CD14-positive monocyte (primary cell): ENCODE measurements around the gene SRGAP1. TPM values are rescaled to one million over a fixed set of nuclear protein-coding genes. Genes with fewer than 3 reads are reported as not detected.

Experiments
- DNase-seq, 3 donors: peaks; one replicate each; pipeline ENCODE4 v3.0.0-alpha.2; 2011 to 2022
- H2AFZ ChIP-seq: 2 replicates; pipeline ENCODE4 v1.6.0; 2012; ENCODE audit warnings: mild to moderate bottlenecking, low read depth, low read length, inconsistent platforms; ENCODE audit not compliant: insufficient read depth, poor library complexity, severe bottlenecking
- H3K27ac ChIP-seq, 2 donors: 1 replicate in 1 of 2; 2 replicates in 1 of 2; pipeline ENCODE4 v1.5.1; 2012 to 2013; ENCODE audit warnings: low read length in 2 of 2, control low read depth in 1 of 2, inconsistent platforms in 1 of 2, low read depth in 1 of 2, mild to moderate bottlenecking in 1 of 2
- H3K27me3 ChIP-seq, 2 donors: one replicate each; pipeline versions ENCODE4 v1.6.0 to v1.6.1; 2011 to 2013; ENCODE audit warnings: low read length in 2 of 2; ENCODE audit not compliant: control insufficient read depth in 2 of 2, insufficient read depth in 2 of 2
- H3K36me3 ChIP-seq, 2 donors: replicated peaks in 1 of 2; 1 replicate in 1 of 2; 2 replicates in 1 of 2; pipeline versions ENCODE4 v1.5.1 to v1.6.1; 2012 to 2013; ENCODE audit warnings: low read length in 2 of 2, control low read depth in 1 of 2, inconsistent platforms in 1 of 2, mild to moderate bottlenecking in 1 of 2; ENCODE audit not compliant: insufficient read depth in 2 of 2, control insufficient read depth in 1 of 2
- H3K4me1 ChIP-seq, 2 donors: 1 replicate in 1 of 2; 2 replicates in 1 of 2; pipeline versions ENCODE4 v1.5.1 to v1.6.1; 2012 to 2013; ENCODE audit warnings: low read length in 2 of 2, control low read depth in 1 of 2, inconsistent platforms in 1 of 2, mild to moderate bottlenecking in 1 of 2, moderate library complexity in 1 of 2; ENCODE audit not compliant: insufficient read depth in 2 of 2, control insufficient read depth in 1 of 2
- H3K4me2 ChIP-seq: replicated peaks from 2 replicates; pipeline ENCODE3; 2012; ENCODE audit warnings: low read length, moderate library complexity, mild to moderate bottlenecking; ENCODE audit not compliant: poor library complexity, severe bottlenecking; ENCODE audit errors: extremely low read depth
- H3K4me3 ChIP-seq, 3 experiments: fragments of 200-600 bp in 1 of 3; sonication (generic) in 1 of 3; replicated peaks in 1 of 3; 1 replicate in 2 of 3; 2 replicates in 1 of 3; pipeline ENCODE4 v1.5.1; 2011 to 2013; ENCODE audit warnings: low read length in 3 of 3, mild to moderate bottlenecking in 3 of 3, control low read depth in 2 of 3, low read depth in 2 of 3, inconsistent platforms in 1 of 3, moderate library complexity in 1 of 3
- H3K79me2 ChIP-seq: 2 replicates; pipeline ENCODE4 v1.6.0; 2012; ENCODE audit warnings: mild to moderate bottlenecking, control low read depth, inconsistent platforms, low read length, moderate library complexity; ENCODE audit not compliant: insufficient read depth
- H3K9ac ChIP-seq: 2 replicates; pipeline ENCODE4 v1.6.0; 2017; ENCODE audit warnings: low read length, mild to moderate bottlenecking; ENCODE audit not compliant: insufficient read depth, poor library complexity, severe bottlenecking
- H3K9me3 ChIP-seq, 2 donors: replicated peaks in 1 of 2; 1 replicate in 1 of 2; 2 replicates in 1 of 2; pipeline versions ENCODE4 v1.5.1 to v1.6.1; 2012 to 2013; ENCODE audit warnings: low read length in 2 of 2, control low read depth in 1 of 2; ENCODE audit not compliant: control insufficient read depth in 1 of 2, insufficient read depth in 1 of 2
- H4K20me1 ChIP-seq: 2 replicates; pipeline ENCODE4 v1.6.0; 2012; ENCODE audit warnings: mild to moderate bottlenecking, low read length, control low read depth, moderate library complexity; ENCODE audit not compliant: insufficient read depth
- H3K27ac Mint-ChIP-seq, 7 donors: one replicate each; pipeline ENCODE4 v1.8.0; 2020; ENCODE audit warnings: mild to moderate bottlenecking in 7 of 7, mixed read lengths in 7 of 7, moderate library complexity in 6 of 7, inconsistent platforms in 2 of 7
- H3K27me3 Mint-ChIP-seq, 3 donors: one replicate each; pipeline ENCODE4 v1.8.0; 2021 to 2022; ENCODE audit warnings: low read depth in 3 of 3, mild to moderate bottlenecking in 3 of 3, mixed read lengths in 3 of 3, moderate library complexity in 3 of 3, inconsistent platforms in 1 of 3
- H3K36me3 Mint-ChIP-seq, 2 donors: one replicate each; pipeline ENCODE4 v1.8.0; 2020; ENCODE audit warnings: mixed read lengths in 2 of 2, inconsistent platforms in 1 of 2, mild to moderate bottlenecking in 1 of 2
- H3K4me1 Mint-ChIP-seq: one replicate; pipeline ENCODE4 v1.8.0; 2020; ENCODE audit warnings: mild to moderate bottlenecking, mixed read lengths
- H3K4me3 Mint-ChIP-seq, 2 donors: one replicate each; pipeline ENCODE4 v1.8.0; 2020; ENCODE audit warnings: mild to moderate bottlenecking in 2 of 2, mixed read lengths in 2 of 2, moderate library complexity in 1 of 2
- H3K9me3 Mint-ChIP-seq, 7 donors: one replicate each; pipeline ENCODE4 v1.8.0; 2020 to 2022; ENCODE audit warnings: mixed read lengths in 7 of 7, mild to moderate bottlenecking in 6 of 7, moderate library complexity in 6 of 7, inconsistent platforms in 2 of 7
- WGBS: methylation state at CpG from one replicate; pipeline ENCODE4 v1.1.5; 2013; ENCODE audit warnings: missing lambda C conversion rate; ENCODE audit not compliant: insufficient coverage; 5-methylcytosine and 5-hydroxymethylcytosine counted together
- intact Hi-C, 2 donors: fragments of 100-400 bp; cut with micrococcal nuclease; formaldehyde crosslinking; loops; one replicate each; pipeline versions ENCODE4 v1.15.0 to v1.15.1; 2023
- polyA plus RNA-seq, 3 donors: library from polyadenylated mRNA; depleted of rRNA in 1 of 3; unstranded in 2 of 3; stranded (reverse) in 1 of 3; fragments of 300-500 nt in 2 of 3; fragments of >200 nt in 1 of 3; fragmentation: Illumina TruSeq in 2 of 3; gene quantifications; 1 replicate in 2 of 3; 2 replicates in 1 of 3; pipeline ENCODE4 v1.2.3, GENCODE V29; 2012 to 2021
- TF ChIP-seq, protein P1 (sequence below): fragments of 200-600 bp; IDR thresholded peaks from one replicate; pipeline ENCODE4 v1.8.0; 2022; ENCODE audit warnings: antibody characterized with exemption, mild to moderate bottlenecking

The SRGAP1 gene
- polyA plus RNA-seq, 3 donors: 0.05 to 0.52 (median 0.07) TPM

DNA sequence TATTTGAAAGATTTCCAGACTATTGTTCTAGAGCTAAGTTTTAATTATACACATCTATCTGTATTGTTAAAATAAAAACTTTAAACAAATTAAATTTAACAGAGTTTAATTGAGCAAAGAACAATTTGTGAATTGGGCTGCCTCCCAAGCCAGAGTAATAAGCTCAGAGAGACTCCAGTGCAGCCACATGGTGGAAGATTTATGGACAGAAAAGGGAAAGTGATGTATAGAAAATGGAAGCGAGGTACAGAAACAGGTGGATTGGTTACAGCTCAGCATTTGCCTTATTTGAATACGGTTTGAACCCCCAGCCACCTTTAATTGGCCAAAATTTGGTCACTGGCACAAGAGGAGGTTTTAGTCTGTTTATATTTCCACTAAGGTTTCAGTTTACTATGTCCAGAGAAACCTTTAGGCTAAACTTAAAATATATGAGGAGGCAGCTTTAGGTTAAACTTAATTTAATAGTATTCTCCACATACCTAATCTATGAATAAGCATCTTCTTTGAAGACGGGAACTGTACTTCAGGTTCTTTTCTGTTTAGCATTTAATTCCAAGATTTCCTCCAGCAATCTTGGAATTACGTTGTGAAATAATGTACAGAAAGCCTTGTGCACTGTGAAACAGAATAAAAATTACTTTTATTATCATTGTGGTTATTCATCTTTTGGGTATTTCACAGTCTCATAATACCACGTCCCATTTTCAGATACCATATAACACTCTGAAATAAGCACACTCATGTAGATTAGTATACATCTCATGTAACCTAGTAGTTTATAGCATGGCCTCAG, 19.4 kb downstream of the SRGAP1 start:
- Histone ChIP-seq H3K4me1 (no peaks in the 10 kb centered on the region), H3K79me2 (no peaks in the 10 kb centered on the region), H3K36me3 (no peaks in the 10 kb centered on the region), H3K9ac (no peak overlapping the region), H3K27me3 (no peaks in the 10 kb centered on the region), H3K4me3 (no peak overlapping the region), H3K27ac (no peak overlapping the region), H2AFZ (no peak overlapping the region), H3K9me3 (no peaks in the 10 kb centered on the region), H3K4me2 (no peak overlapping the region), H4K20me1 (no peaks in the 10 kb centered on the region)
- Mint-ChIP-seq H3K27me3 (peaks cover 0 to 3% (median 0%) of the 10 kb centered on the region in 3 donors), H3K36me3 (no peaks in the 10 kb centered on the region), H3K4me1 (no peaks in the 10 kb centered on the region), H3K27ac (no peak overlapping the region), H3K4me3 (no peak overlapping the region), H3K9me3 (peaks cover 0 to 2% (median 0%) of the 10 kb centered on the region in 7 donors)
- TF ChIP-seq, protein P1, sequence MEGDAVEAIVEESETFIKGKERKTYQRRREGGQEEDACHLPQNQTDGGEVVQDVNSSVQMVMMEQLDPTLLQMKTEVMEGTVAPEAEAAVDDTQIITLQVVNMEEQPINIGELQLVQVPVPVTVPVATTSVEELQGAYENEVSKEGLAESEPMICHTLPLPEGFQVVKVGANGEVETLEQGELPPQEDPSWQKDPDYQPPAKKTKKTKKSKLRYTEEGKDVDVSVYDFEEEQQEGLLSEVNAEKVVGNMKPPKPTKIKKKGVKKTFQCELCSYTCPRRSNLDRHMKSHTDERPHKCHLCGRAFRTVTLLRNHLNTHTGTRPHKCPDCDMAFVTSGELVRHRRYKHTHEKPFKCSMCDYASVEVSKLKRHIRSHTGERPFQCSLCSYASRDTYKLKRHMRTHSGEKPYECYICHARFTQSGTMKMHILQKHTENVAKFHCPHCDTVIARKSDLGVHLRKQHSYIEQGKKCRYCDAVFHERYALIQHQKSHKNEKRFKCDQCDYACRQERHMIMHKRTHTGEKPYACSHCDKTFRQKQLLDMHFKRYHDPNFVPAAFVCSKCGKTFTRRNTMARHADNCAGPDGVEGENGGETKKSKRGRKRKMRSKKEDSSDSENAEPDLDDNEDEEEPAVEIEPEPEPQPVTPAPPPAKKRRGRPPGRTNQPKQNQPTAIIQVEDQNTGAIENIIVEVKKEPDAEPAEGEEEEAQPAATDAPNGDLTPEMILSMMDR: no peak
- no CpG with 5 or more reads among the region's 5 CpGs for WGBS
- intact Hi-C loops: no loop called here
- no peak for DNase-seq

DNA sequence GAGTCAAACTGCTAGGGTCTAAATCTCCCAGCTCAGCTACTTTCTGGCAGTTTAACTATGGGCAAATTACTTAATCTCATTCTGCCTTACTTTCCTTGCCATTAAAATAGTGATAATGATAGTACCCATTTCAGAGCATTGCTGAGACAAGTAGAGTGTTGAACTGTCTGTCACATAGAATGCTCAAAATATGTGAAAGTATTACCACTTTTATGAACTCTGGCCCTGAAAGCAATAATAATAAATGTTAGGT, 19.9 kb downstream of the SRGAP1 start:
- TF ChIP-seq, protein P1: no peak
- H3K27me3 ChIP-seq: no peaks in the 10 kb centered on the region
- H3K79me2 ChIP-seq: no peaks in the 10 kb centered on the region
- H2AFZ ChIP-seq: no peak overlapping the region
- peaks cover 0 to 2% (median 0%) of the 10 kb centered on the region in 7 donors for H3K9me3 Mint-ChIP-seq
- no peaks in the 10 kb centered on the region for H3K4me1 Mint-ChIP-seq
- H4K20me1 ChIP-seq: no peaks in the 10 kb centered on the region
- H3K4me1 ChIP-seq: no peaks in the 10 kb centered on the region
- H3K36me3 Mint-ChIP-seq: no peaks in the 10 kb centered on the region
- no peak for DNase-seq
- no peaks in the 10 kb centered on the region for H3K9me3 ChIP-seq
- H3K4me3 Mint-ChIP-seq: no peak overlapping the region
- H3K27ac ChIP-seq: no peak overlapping the region
- intact Hi-C loops: no loop called here
- H3K36me3 ChIP-seq: no peaks in the 10 kb centered on the region
- no peak overlapping the region for H3K9ac ChIP-seq
- no peak overlapping the region for H3K4me2 ChIP-seq
- H3K4me3 ChIP-seq: no peak overlapping the region
- peaks cover 0 to 3% (median 0%) of the 10 kb centered on the region in 3 donors for H3K27me3 Mint-ChIP-seq
- H3K27ac Mint-ChIP-seq: no peak overlapping the region
